GM10248 (cell line): ENCODE measurements around the gene ARHGEF7.

Source experiments
- CTCF ChIA-PET: fragments of 300-600 bp; sonication (Branson Sonifier 250); formaldehyde crosslinking; extraction: SDS; loops from one replicate; lab custom pipeline; 2021; ENCODE audit warnings: antibody characterized with exemption; lab: Yijun Ruan, JAX
- POLR2A ChIA-PET: fragments of 350-650 bp; sonication (Branson Sonifier 250); formaldehyde crosslinking; extraction: SDS; loops from one replicate; lab custom pipeline; 2020; ENCODE audit warnings: antibody characterized with exemption; lab: Yijun Ruan, JAX
- DNase-seq: peaks from one replicate; pipeline ENCODE4 v3.0.0; 2012; ENCODE audit errors: extremely low spot score
- CTCF ChIP-seq: IDR thresholded peaks from 2 replicates; pipeline ENCODE4 v1.5.1; 2012; ENCODE audit warnings: mild to moderate bottlenecking, low read depth; ENCODE audit errors: extremely low read depth, missing control alignments, control extremely low read depth

The ARHGEF7 gene

GRCh38 chr13:111319521-111319920, 204.4 kb downstream of the ARHGEF7 start:
- POLR2A ChIA-PET = no interaction called here
- no peak for DNase-seq
- CTCF ChIA-PET = no interaction called here
- TF ChIP-seq CTCF = no peak

GRCh38 chr13:111319998-111320911, 205.1 kb downstream of the ARHGEF7 start, which contains the start of gene TEX29:
Gene TEX29 (plus strand): TSS chr13:111320642. CDS start chr13:111320891, 249 bp downstream.
- ChIA-PET CTCF (no interaction called here), POLR2A (no interaction called here)
- DNase-seq = no peak
- no peak for TF ChIP-seq CTCF

DNA sequence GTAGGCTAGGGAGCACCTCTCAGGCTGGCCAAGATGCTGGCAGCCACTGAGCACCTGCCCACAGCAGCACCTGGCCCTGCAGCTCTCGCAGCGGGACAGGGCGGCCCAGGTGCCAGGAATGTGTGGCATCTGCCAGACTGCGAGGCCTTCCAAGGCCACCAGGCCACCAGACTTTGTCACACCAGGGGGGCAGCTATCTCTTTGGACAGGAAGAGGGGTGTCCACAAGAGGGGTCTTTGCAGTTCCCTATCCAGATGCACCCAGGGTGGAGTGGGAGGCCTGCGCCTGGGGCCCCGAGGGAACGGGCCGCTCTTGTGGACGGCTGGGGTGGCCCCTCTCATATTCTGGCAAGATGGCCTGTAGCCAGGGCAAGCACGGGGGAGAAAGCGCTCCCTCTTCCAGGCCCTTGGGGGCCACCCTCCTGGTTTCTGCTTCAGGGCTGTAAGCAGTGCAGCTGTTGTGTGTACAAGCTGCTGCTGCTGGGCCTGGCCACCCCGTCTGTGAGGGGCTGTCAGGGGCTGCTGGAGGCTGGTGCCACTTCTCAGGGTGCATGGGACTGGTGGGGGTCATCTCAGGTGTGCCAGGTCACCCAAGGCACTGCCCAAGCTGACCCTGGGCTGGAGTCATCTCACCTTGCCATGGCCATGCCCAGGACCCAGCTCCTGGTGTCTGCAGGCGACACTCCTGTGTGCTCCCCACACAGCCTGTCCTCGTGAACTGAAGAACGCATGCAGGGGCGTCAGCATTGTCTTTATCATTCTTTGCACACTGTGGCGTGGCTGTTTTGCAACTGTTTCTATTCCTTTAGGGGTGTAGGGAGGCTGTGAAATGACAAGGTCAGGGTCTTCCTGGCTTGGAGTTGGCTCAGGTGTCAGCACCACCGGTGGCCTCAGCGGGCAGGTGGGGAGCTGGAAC, 207.1 kb downstream of the ARHGEF7 start:
- POLR2A ChIA-PET = no interaction called here
- no peak for TF ChIP-seq CTCF
- no peak for DNase-seq
- CTCF ChIA-PET = no interaction called here

- ChIA-PET POLR2A (no interaction called here), CTCF (no interaction called here)
- no peak for TF ChIP-seq CTCF
- DNase-seq = no peak
These were observed 207.8 kb downstream of the ARHGEF7 start for GRCh38 chr13:111322916-111323331.

- ChIA-PET CTCF (no interaction called here), POLR2A (no interaction called here)
- DNase-seq = no peak
- no peak for TF ChIP-seq CTCF
These were observed 208.4 kb downstream of the ARHGEF7 start for GRCh38 chr13:111323549-111323948.

GRCh38 chr13:111323950-111324651, 209.0 kb downstream of the ARHGEF7 start:
- ChIA-PET POLR2A (no interaction called here), CTCF (no interaction called here)
- no peak for DNase-seq
- TF ChIP-seq CTCF = no peak
